B cell (primary cell): ENCODE data around the gene GUCD1. TPM values are rescaled to one million over a fixed set of nuclear protein-coding genes. Genes with fewer than 3 reads are reported as not detected.

Experiments
- ATAC-seq: fragments of 200-7000 bp; cut with Tn5 transposase; one replicate; pipeline ENCODE4 v1.10.0; 2021; ENCODE audit warnings: low read depth, mild to moderate bottlenecking, moderate number of reproducible peaks, moderate library complexity
- CTCF ChIA-PET: fragments of 350-600 bp; sonication (Branson Sonifier 250); formaldehyde crosslinking; loops from one replicate; lab custom pipeline; 2021; ENCODE audit warnings: antibody characterized with exemption, inconsistent platforms; lab: Charles Lee
- POLR2A ChIA-PET: fragments of 350-600 bp; sonication (Branson Sonifier 250); formaldehyde crosslinking; loops from one replicate; lab custom pipeline; 2021; ENCODE audit warnings: antibody characterized with exemption; lab: Charles Lee
- DNase-seq: peaks from one replicate; pipeline ENCODE4 v3.0.0; 2013
- H2AFZ ChIP-seq: 2 replicates; pipeline ENCODE4 v1.6.1; 2012; ENCODE audit warnings: mild to moderate bottlenecking, low read depth, low read length; ENCODE audit not compliant: insufficient read depth, poor library complexity, severe bottlenecking
- H3K27ac ChIP-seq, 2 donors: 1 replicate in 1 of 2; 2 replicates in 1 of 2; pipeline ENCODE4 v1.5.1; 2012 to 2013; ENCODE audit warnings: low read length in 2 of 2, mild to moderate bottlenecking in 2 of 2, moderate library complexity in 1 of 2
- H3K27me3 ChIP-seq, 4 experiments: fragments of 200-600 bp in 1 of 4; sonication (generic) in 1 of 4; replicated peaks in 1 of 4; 1 replicate in 2 of 4; 2 replicates in 2 of 4; pipeline versions ENCODE4 v1.6.1 to v1.7.0; 2013 to 2016; ENCODE audit warnings: low read length in 3 of 4, mild to moderate bottlenecking in 2 of 4, mixed read lengths in 1 of 4, moderate library complexity in 1 of 4; ENCODE audit not compliant: insufficient read depth in 4 of 4, control insufficient read depth in 3 of 4; ENCODE audit errors: control extremely low read depth in 1 of 4
- H3K36me3 ChIP-seq, 2 experiments: replicated peaks in 1 of 2; 1 replicate in 1 of 2; 2 replicates in 1 of 2; pipeline versions ENCODE4 v1.6.1 to v1.7.1; 2013; ENCODE audit warnings: low read length in 1 of 2; ENCODE audit not compliant: insufficient read depth in 2 of 2, control insufficient read depth in 1 of 2; ENCODE audit errors: control extremely low read depth in 1 of 2, extremely low read depth in 1 of 2
- H3K4me1 ChIP-seq, 2 donors: fragments of 200-600 bp in 1 of 2; sonication (generic) in 1 of 2; 1 replicate in 1 of 2; 2 replicates in 1 of 2; pipeline versions ENCODE4 v1.5.1 to v1.6.1; 2013 to 2017; ENCODE audit warnings: low read length in 2 of 2; ENCODE audit not compliant: control insufficient read depth in 2 of 2, insufficient read depth in 2 of 2
- H3K4me2 ChIP-seq: replicated peaks from 2 replicates; pipeline ENCODE3; 2012; ENCODE audit warnings: mild to moderate bottlenecking, low read depth, low read length; ENCODE audit not compliant: poor library complexity, severe bottlenecking
- H3K4me3 ChIP-seq, 5 experiments: fragments of 200-600 bp in 1 of 5; sonication (generic) in 1 of 5; 1 replicate in 3 of 5; 2 replicates in 2 of 5; pipeline versions ENCODE4 v1.5.1 to v1.7.0; 2011 to 2016; ENCODE audit warnings: low read length in 4 of 5, mild to moderate bottlenecking in 4 of 5, low read depth in 2 of 5, control low read depth in 1 of 5, moderate library complexity in 1 of 5; ENCODE audit not compliant: insufficient read depth in 1 of 5; ENCODE audit errors: control extremely low read depth in 1 of 5, extremely low read depth in 1 of 5
- H3K79me2 ChIP-seq: fragments of 200-600 bp; sonication (generic); one replicate; pipeline ENCODE4 v1.6.0; 2016; ENCODE audit warnings: low read length; ENCODE audit not compliant: control insufficient read depth, insufficient read depth
- H3K9ac ChIP-seq: fragments of 200-600 bp; sonication (generic); 2 replicates; pipeline ENCODE4 v1.6.1; 2017; ENCODE audit warnings: mild to moderate bottlenecking, low read length, moderate library complexity
- H3K9me3 ChIP-seq, 3 donors: one replicate each; pipeline versions ENCODE4 v1.6.1 to v1.7.1; 2013; ENCODE audit warnings: low read length in 2 of 3; ENCODE audit not compliant: control insufficient read depth in 2 of 3, insufficient read depth in 1 of 3; ENCODE audit errors: control extremely low read depth in 1 of 3
- H4K20me1 ChIP-seq: 2 replicates; pipeline ENCODE4 v1.6.0; 2012; ENCODE audit warnings: mild to moderate bottlenecking, low read length; ENCODE audit not compliant: insufficient read depth, control insufficient read depth, poor library complexity, severe bottlenecking
- H3K27ac Mint-ChIP-seq: one replicate; pipeline ENCODE4 v1.8.0; 2021; ENCODE audit warnings: mixed read lengths
- H3K27me3 Mint-ChIP-seq: one replicate; pipeline ENCODE4 v1.8.0; 2021; ENCODE audit warnings: mixed read lengths
- H3K4me1 Mint-ChIP-seq: one replicate; pipeline ENCODE4 v1.8.0; 2021; ENCODE audit warnings: mixed read lengths
- H3K4me3 Mint-ChIP-seq: one replicate; pipeline ENCODE4 v1.8.0; 2021; ENCODE audit warnings: mixed read lengths
- H3K9me3 Mint-ChIP-seq: one replicate; pipeline ENCODE4 v1.8.0; 2022; ENCODE audit warnings: mixed read lengths; ENCODE audit not compliant: insufficient read depth
- EZH2 ChIP-seq: IDR thresholded peaks from 2 replicates; pipeline ENCODE4 v1.6.1; 2012; ENCODE audit warnings: borderline replicate concordance, low read depth, mild to moderate bottlenecking, moderate library complexity, low read length; ENCODE audit not compliant: insufficient read depth, poor library complexity, severe bottlenecking
- WGBS: methylation state at CpG from one replicate; pipeline ENCODE4 v1.1.5; 2013; ENCODE audit warnings: missing lambda C conversion rate; ENCODE audit not compliant: insufficient coverage; 5-methylcytosine and 5-hydroxymethylcytosine counted together
- intact Hi-C: fragments of 100-400 bp; cut with micrococcal nuclease; formaldehyde crosslinking; loops from one replicate; pipeline ENCODE4 v1.10.0; 2022
- polyA plus RNA-seq: library from polyadenylated mRNA; depleted of rRNA; stranded (reverse); fragments of >200 nt; gene quantifications from 2 replicates; pipeline ENCODE4 v1.2.3, GENCODE V29; 2012
- total RNA-seq, 2 donors: library from RNA; stranded (reverse); fragments of 120-200 nt in 1 of 2; gene quantifications; 1 replicate in 1 of 2; 2 replicates in 1 of 2; pipeline versions ENCODE4 v1.2.3 to v1.2.4, GENCODE V29; 2013 to 2022
- TF ChIP-seq, protein P1 (sequence below): fragments of 200-600 bp; IDR thresholded peaks from one replicate; pipeline ENCODE4 v1.8.0; 2022; ENCODE audit warnings: antibody characterized with exemption, mild to moderate bottlenecking

GUCD1 gene
- total and polyA plus RNA-seq, 2 donors (not counting 1 experiment from before 2014, with no cell fraction given): 257 to 378 TPM

DNA sequence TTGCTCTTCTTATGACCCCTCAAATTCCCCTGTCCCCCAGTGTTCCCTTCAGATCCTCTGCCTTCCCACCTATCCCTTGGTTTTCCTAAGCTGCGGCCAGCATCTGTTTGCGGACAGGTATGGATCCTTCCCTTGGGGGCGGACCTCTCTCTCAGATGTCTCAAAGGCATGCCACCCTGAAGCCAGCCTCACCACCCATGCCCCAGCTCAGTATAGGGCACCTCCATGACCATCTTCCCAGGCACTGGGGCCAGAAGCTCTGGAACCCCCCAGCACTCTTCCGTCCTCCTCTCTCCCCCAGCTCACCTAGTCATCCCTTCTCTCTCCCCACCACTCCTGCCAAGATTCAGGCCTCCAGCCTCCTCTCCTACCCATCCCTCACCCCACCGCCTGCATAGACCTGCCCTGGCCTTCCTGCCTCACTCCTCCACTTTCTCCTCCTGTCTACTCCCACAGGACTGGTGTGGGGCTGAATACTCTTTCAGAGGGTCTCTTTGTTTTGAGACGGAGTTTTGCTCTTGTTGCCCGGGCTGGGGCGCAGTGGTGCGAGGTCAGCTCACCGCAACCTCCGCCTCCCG lies 35.7 kb upstream of the GUCD1 start:
- no peak overlapping the region for H3K4me3 Mint-ChIP-seq
- H3K27me3 Mint-ChIP-seq: peaks cover 5% of the 10 kb centered on the region
- H3K27me3 ChIP-seq: peaks cover 0 to 20% (median 0%) of the 10 kb centered on the region in 4 experiments

DNA sequence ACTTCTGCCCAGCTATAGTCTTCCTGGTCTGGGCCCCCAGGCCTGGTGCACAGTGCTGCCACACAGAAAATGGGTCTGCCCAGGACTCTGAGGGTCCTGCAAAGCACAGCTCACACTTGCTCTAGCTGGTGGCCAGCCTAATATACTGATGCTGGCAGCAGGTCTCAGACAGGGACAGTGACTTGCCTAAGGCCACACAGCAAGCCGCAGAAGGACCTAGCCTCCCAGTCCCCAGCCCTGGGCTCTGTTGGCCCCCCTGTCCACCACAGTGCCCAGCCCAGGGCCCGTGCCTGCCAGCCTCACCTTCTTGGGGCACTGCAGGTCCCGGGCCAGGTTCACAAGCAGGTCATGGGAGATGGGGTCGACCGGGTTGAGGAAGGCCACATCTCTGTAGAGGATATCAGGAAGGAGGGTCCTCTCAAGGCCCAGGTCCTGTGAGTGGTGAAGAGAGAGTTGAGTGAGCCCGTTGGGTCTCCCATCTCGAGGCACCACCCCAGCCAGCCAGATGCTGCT lies 34.6 kb upstream of the GUCD1 start:
- Histone ChIP-seq H2AFZ (no peak overlapping the region), H3K36me3 (no peaks in the 10 kb centered on the region), H3K4me3 (no peak overlapping the region), H4K20me1 (no peaks in the 10 kb centered on the region), H3K79me2 (no peaks in the 10 kb centered on the region), H3K9ac (no peak overlapping the region), H3K4me1 (peaks cover 2 to 15% of the 10 kb centered on the region in 2 donors), H3K27ac (no peak overlapping the region), H3K9me3 (peaks cover 0 to 3% (median 0%) of the 10 kb centered on the region in 3 donors), H3K4me2 (no peak overlapping the region), H3K27me3 (peaks cover 0 to 20% (median 0%) of the 10 kb centered on the region in 4 experiments)
- ATAC-seq: no peak
- 88% methylated on average over 6 of the region's 7 CpGs for WGBS
- no peak for TF ChIP-seq EZH2
- TF ChIP-seq, protein P1, sequence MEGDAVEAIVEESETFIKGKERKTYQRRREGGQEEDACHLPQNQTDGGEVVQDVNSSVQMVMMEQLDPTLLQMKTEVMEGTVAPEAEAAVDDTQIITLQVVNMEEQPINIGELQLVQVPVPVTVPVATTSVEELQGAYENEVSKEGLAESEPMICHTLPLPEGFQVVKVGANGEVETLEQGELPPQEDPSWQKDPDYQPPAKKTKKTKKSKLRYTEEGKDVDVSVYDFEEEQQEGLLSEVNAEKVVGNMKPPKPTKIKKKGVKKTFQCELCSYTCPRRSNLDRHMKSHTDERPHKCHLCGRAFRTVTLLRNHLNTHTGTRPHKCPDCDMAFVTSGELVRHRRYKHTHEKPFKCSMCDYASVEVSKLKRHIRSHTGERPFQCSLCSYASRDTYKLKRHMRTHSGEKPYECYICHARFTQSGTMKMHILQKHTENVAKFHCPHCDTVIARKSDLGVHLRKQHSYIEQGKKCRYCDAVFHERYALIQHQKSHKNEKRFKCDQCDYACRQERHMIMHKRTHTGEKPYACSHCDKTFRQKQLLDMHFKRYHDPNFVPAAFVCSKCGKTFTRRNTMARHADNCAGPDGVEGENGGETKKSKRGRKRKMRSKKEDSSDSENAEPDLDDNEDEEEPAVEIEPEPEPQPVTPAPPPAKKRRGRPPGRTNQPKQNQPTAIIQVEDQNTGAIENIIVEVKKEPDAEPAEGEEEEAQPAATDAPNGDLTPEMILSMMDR: no peak
- no peak for DNase-seq
- peaks cover 5% of the 10 kb centered on the region for H3K27me3 Mint-ChIP-seq
- H3K27ac Mint-ChIP-seq: no peak overlapping the region
- H3K4me1 Mint-ChIP-seq: peaks cover 7% of the 10 kb centered on the region
- no peaks in the 10 kb centered on the region for H3K9me3 Mint-ChIP-seq
- ChIA-PET POLR2A (no interaction called here), CTCF (interaction anchor here (0.8 kb wide), 1 partner anchor 37 kb away, joined by 4 read pairs; no protein-coding TSS in a partner anchor)
- H3K4me3 Mint-ChIP-seq: no peak overlapping the region
- intact Hi-C loops: no loop called here

More for the DNA sequence above, 35.7 kb upstream of the GUCD1 start:
- DNase-seq: no peak
- ATAC-seq: no peak
- peaks cover 2 to 15% of the 10 kb centered on the region in 2 donors for H3K4me1 ChIP-seq
- H3K9ac ChIP-seq: no peak overlapping the region
- Mint-ChIP-seq H3K9me3 (no peaks in the 10 kb centered on the region), H3K27ac (no peak overlapping the region), H3K4me1 (peaks cover 7% of the 10 kb centered on the region)
- intact Hi-C loops: no loop called here
- no peak overlapping the region for H2AFZ ChIP-seq
- ChIA-PET CTCF (no interaction called here), POLR2A (no interaction called here)
- no peaks in the 10 kb centered on the region for H3K79me2 ChIP-seq
- no peak overlapping the region for H3K27ac ChIP-seq
- TF ChIP-seq, protein P1: no peak
- no peaks in the 10 kb centered on the region for H3K36me3 ChIP-seq
- no peak overlapping the region for H3K4me3 ChIP-seq
- H3K4me2 ChIP-seq: no peak overlapping the region
- no peaks in the 10 kb centered on the region for H4K20me1 ChIP-seq
- peaks cover 0 to 5% (median 0%) of the 10 kb centered on the region in 3 donors for H3K9me3 ChIP-seq
- WGBS: 97% methylated on average over 9 of the region's 12 CpGs
